ENCODE data around the gene MAPK7. TPM values are rescaled to one million over a fixed set of nuclear protein-coding genes. Genes with fewer than 3 reads are reported as not detected.
A peak's percentile ranks its signal among the peaks of the same experiment; 100 is the strongest.

MAPK7 gene
- total RNA-seq, 2 experiments from 2014 or later = 31.5 to 33.5 TPM

GRCh38 chr17:19366637-19366972 lies 11.7 kb upstream of the MAPK7 start:
- ATAC-seq (no peak), DNase-seq (no peak)
- Mint-ChIP-seq H3K4me3 (no peak overlapping the region), H3K36me3 (ENCODE audit: low read depth) (no peaks in the 10 kb centered on the region), H3K4me1 (ENCODE audit: low read depth) (peaks cover 44% of the 10 kb centered on the region), H3K27ac (no peak overlapping the region), H3K27me3 (ENCODE audit: low read depth) (peaks cover 20% of the 10 kb centered on the region), H3K9me3 (ENCODE audit: insufficient read depth) (no peaks in the 10 kb centered on the region)
- CTCF ChIA-PET = interaction anchor here (1.4 to 5.9 kb wide), 2 partner anchors 12 to 81 kb away, joined by 5 to 86 read pairs; no protein-coding TSS in a partner anchor
- POLR2A ChIA-PET = no interaction called here

- no peak for ATAC-seq
- H3K4me1 Mint-ChIP-seq (ENCODE audit: low read depth) = peaks cover 55% of the 10 kb centered on the region
- peaks cover 20% of the 10 kb centered on the region for H3K27me3 Mint-ChIP-seq (ENCODE audit: low read depth)
- H3K4me3 Mint-ChIP-seq = no peak overlapping the region
- H3K9me3 Mint-ChIP-seq (ENCODE audit: insufficient read depth) = no peaks in the 10 kb centered on the region
- no peak overlapping the region for H3K27ac Mint-ChIP-seq
- ChIA-PET POLR2A (no interaction called here), CTCF (no interaction called here)
- H3K36me3 Mint-ChIP-seq (ENCODE audit: low read depth) = no peaks in the 10 kb centered on the region
- no peak for DNase-seq
Measured at GRCh38 chr17:19368229-19368628, 10.1 kb upstream of the MAPK7 start.

GRCh38 chr17:19369107-19369778 lies 9.1 kb upstream of the MAPK7 start:
- peaks cover 14% of the 10 kb centered on the region for H3K27me3 Mint-ChIP-seq (ENCODE audit: low read depth)
- no peaks in the 10 kb centered on the region for H3K9me3 Mint-ChIP-seq (ENCODE audit: insufficient read depth)
- ATAC-seq (no peak), DNase-seq (no peak)
- H3K27ac Mint-ChIP-seq = peak overlapping the region; percentile 86
- H3K4me1 Mint-ChIP-seq (ENCODE audit: low read depth) = peaks cover 51% of the 10 kb centered on the region
- POLR2A ChIA-PET = interaction anchor here (1.7 kb wide), 1 partner anchor 9 kb away, joined by 6 read pairs; the partner anchor contains the start of gene MAPK7
- H3K4me3 Mint-ChIP-seq = peak overlapping the region; percentile 75
- CTCF ChIA-PET = no interaction called here
- H3K36me3 Mint-ChIP-seq (ENCODE audit: low read depth) = no peaks in the 10 kb centered on the region

DNA sequence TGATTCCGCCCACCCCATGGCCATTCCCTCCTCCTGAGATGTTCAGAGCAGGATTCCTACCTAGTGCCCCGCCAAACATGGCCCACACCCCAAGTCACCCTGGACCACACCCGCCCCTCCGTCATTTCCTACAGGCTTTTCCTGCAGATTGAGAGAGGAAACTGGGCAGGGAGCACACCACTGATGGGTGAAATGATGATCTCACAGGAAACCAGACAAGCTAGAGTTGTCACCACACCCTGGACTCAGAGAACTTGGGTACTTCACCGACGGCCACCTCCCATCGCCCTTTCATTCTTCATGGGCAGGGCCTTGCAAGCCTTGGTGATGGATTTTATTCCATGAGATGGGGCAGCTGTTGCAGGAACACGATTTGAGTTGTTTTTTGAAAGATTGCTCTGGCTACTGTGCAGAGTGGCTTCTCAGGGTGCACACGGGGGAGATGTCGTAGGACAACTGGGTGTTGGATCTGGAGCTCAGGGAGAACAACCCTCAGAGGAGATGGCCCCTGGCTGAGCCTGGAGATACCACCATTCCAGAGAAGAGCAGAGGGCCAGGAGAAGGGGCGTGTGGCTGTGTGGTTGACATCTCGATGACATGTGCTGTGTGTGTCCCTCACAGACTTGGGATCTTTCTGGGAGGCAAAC lies 8.3 kb upstream of the MAPK7 start:
- Mint-ChIP-seq H3K36me3 (ENCODE audit: low read depth) (no peaks in the 10 kb centered on the region), H3K4me3 (peak overlapping the region; percentile 75), H3K4me1 (ENCODE audit: low read depth) (peaks cover 53% of the 10 kb centered on the region), H3K27me3 (ENCODE audit: low read depth) (peaks cover 14% of the 10 kb centered on the region), H3K9me3 (ENCODE audit: insufficient read depth) (no peaks in the 10 kb centered on the region), H3K27ac (peak overlapping the region; percentile 86)
- ATAC-seq (peak; percentile 70), DNase-seq (peak; percentile 68)
- POLR2A ChIA-PET = interaction anchor here (1.7 kb wide), 1 partner anchor 8 kb away, joined by 6 read pairs; the partner anchor contains the start of gene MAPK7
- CTCF ChIA-PET = interaction anchor here (0.7 kb wide), 1 partner anchor 116 kb away, joined by 3 read pairs; no protein-coding TSS in a partner anchor

GRCh38 chr17:19370493-19370960 lies 7.8 kb upstream of the MAPK7 start:
- Mint-ChIP-seq H3K4me1 (ENCODE audit: low read depth) (peaks cover 53% of the 10 kb centered on the region), H3K36me3 (ENCODE audit: low read depth) (no peaks in the 10 kb centered on the region), H3K27ac (peak overlapping the region; percentile 86), H3K9me3 (ENCODE audit: insufficient read depth) (no peaks in the 10 kb centered on the region), H3K4me3 (peak overlapping the region; percentile 75), H3K27me3 (ENCODE audit: low read depth) (peaks cover 13% of the 10 kb centered on the region)
- ATAC-seq (peak; percentile 52), DNase-seq (peak; percentile 58)
- ChIA-PET POLR2A (interaction anchor here (1.7 kb wide), 1 partner anchor 8 kb away, joined by 6 read pairs; the partner anchor contains the start of gene MAPK7), CTCF (interaction anchor here (0.7 kb wide), 1 partner anchor 116 kb away, joined by 3 read pairs; no protein-coding TSS in a partner anchor)

DNA sequence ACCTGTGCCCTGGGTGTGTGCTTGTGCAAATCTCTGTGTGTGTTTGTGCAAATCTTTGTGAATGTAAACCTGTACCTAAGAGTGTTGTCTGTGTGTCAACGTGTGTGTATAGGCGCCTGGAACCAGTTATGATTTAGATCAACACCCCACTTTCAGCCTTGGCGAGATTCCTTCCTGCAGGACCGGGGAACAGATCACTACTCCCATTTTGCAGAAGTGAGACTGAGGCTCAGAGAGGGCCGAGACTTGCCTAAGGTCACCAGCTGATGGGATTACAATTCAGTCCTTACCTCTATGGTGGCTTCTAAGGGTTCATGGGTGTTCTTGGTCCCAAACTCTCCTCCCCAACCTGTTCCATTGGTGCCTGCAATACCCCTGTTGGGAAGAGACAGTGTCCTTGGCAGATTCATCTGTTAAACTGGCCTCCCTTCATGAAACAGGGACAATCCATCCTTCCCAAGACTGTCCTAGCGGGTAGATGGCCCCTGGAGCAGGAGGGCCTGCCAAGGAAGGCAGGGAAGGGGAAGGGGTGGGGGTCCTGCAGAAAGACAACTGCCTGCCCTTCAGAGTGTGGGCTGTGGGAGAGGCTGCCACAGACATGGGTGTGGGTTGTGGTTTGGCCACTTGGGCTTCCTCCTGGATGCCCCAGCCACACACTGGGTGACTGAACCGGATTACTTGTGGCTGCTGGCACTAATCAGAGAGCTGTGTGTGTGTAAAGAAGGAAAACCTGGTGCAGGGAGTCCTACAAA lies 6.9 kb upstream of the MAPK7 start:
- CTCF ChIA-PET = interaction anchor here (1.6 kb wide), 1 partner anchor 8 kb away, joined by 7 read pairs; the partner anchor contains the start of gene B9D1
- Mint-ChIP-seq H3K4me3 (peak overlapping the region; percentile 6), H3K9me3 (ENCODE audit: insufficient read depth) (no peaks in the 10 kb centered on the region), H3K4me1 (ENCODE audit: low read depth) (peaks cover 58% of the 10 kb centered on the region), H3K36me3 (ENCODE audit: low read depth) (no peaks in the 10 kb centered on the region), H3K27ac (peak overlapping the region; percentile 86), H3K27me3 (ENCODE audit: low read depth) (peaks cover 10% of the 10 kb centered on the region)
- ATAC-seq = no peak
- POLR2A ChIA-PET = no interaction called here
- DNase-seq = peak; percentile 38

GRCh38 chr17:19372011-19372370 lies 6.3 kb upstream of the MAPK7 start:
- Mint-ChIP-seq H3K4me3 (no peak overlapping the region), H3K36me3 (ENCODE audit: low read depth) (no peaks in the 10 kb centered on the region), H3K27ac (peak overlapping the region; percentile 33), H3K27me3 (ENCODE audit: low read depth) (peaks cover 10% of the 10 kb centered on the region), H3K9me3 (ENCODE audit: insufficient read depth) (no peaks in the 10 kb centered on the region), H3K4me1 (ENCODE audit: low read depth) (peaks cover 58% of the 10 kb centered on the region)
- ChIA-PET CTCF (interaction anchor here (1.6 kb wide), 1 partner anchor 9 kb away, joined by 7 read pairs; the partner anchor contains the start of gene B9D1), POLR2A (no interaction called here)
- ATAC-seq = no peak
- no peak for DNase-seq

DNA sequence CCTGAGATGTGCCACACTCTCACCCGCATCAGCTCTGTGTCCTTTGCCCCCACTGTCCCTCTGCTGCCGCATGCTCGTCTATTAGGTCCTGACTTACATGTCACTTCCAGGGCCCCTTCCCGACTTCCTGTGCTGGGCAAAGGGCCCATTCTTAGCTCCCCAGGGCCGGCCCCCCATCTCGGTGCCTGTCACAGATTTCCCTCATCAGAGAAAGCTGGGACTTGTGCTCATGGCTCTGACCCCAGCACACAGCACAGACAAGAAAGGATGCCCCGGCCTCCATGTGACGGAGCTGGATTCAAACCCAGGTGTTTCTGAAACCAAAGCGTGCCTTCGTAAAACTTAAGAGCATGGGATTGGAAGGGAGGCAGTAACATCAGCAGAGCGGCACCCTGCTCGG lies 5.9 kb upstream of the MAPK7 start:
- Mint-ChIP-seq H3K27me3 (ENCODE audit: low read depth) (peaks cover 10% of the 10 kb centered on the region), H3K36me3 (ENCODE audit: low read depth) (no peaks in the 10 kb centered on the region), H3K4me3 (no peak overlapping the region), H3K27ac (no peak overlapping the region), H3K9me3 (ENCODE audit: insufficient read depth) (no peaks in the 10 kb centered on the region), H3K4me1 (ENCODE audit: low read depth) (peaks cover 60% of the 10 kb centered on the region)
- ATAC-seq (no peak), DNase-seq (no peak)
- POLR2A ChIA-PET = no interaction called here
- CTCF ChIA-PET = interaction anchor here (1.6 kb wide), 1 partner anchor 9 kb away, joined by 7 read pairs; the partner anchor contains the start of gene B9D1

DNA sequence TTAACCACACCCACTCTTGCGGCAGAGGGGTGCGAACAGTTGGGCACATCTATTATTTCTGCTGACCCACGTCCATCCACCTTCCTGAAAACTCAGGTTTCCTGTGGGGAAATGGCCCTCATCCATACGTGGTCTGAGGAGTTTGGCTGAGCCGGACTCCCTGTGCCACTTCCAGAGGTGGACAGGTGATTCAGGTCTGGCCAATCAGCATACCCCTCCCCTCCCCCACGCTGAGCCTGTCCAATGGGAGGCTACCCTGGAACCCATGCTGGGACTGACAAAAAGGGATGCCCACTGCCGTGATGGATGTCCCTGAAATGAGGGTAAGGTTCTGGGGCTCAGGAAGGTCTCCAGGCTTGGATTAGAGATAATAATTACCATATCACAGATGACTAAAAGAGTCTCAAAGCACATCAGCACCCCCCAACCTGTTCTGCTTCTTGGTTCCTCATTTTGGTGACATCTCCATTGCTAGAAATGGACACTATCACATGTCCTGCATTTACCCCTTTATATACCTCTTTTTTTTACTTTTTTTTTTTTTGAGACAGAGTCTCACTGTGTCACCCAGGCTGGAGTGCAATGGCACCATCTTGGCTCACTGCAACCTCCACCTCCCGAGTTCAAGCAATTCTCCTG lies 5.3 kb upstream of the MAPK7 start:
- POLR2A ChIA-PET = no interaction called here
- ATAC-seq (no peak), DNase-seq (no peak)
- H3K36me3 Mint-ChIP-seq (ENCODE audit: low read depth) = no peaks in the 10 kb centered on the region
- H3K27me3 Mint-ChIP-seq (ENCODE audit: low read depth) = peaks cover 10% of the 10 kb centered on the region
- CTCF ChIA-PET = no interaction called here
- H3K4me1 Mint-ChIP-seq (ENCODE audit: low read depth) = peaks cover 55% of the 10 kb centered on the region
- no peak overlapping the region for H3K27ac Mint-ChIP-seq
- H3K4me3 Mint-ChIP-seq = no peak overlapping the region
- H3K9me3 Mint-ChIP-seq (ENCODE audit: insufficient read depth) = no peaks in the 10 kb centered on the region

DNA sequence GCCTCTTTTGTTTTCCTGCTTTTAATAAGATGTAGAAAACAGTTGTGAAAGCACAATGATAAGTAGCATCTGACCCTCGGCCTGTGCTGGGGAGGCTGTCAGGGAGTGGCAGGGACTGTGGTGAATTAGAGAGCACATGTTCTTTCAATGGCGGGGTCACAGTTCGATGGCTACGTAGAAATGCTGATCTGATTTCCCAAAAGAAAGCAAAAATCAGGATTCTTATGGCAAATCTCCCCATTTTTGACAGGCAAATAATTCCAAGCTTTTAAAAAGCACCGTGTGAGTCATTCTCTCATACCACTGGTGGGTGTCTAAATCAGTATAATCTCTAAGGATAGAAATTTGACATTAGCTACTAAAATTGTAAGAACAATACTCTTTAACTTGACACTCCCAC lies 4.2 kb upstream of the MAPK7 start:
- Mint-ChIP-seq H3K9me3 (ENCODE audit: insufficient read depth) (no peaks in the 10 kb centered on the region), H3K4me3 (no peak overlapping the region), H3K27me3 (ENCODE audit: low read depth) (peaks cover 10% of the 10 kb centered on the region), H3K4me1 (ENCODE audit: low read depth) (peaks cover 55% of the 10 kb centered on the region), H3K27ac (no peak overlapping the region), H3K36me3 (ENCODE audit: low read depth) (peaks cover 3% of the 10 kb centered on the region)
- ChIA-PET CTCF (interaction anchor here (1.4 to 2.0 kb wide), 2 partner anchors 11 to 73 kb away, joined by 6 to 14 read pairs; partner anchors contain the start of gene B9D1), POLR2A (no interaction called here)
- ATAC-seq (no peak), DNase-seq (no peak)

GRCh38 chr17:19375732-19376131 lies 2.6 kb upstream of the MAPK7 start:
- H3K9me3 Mint-ChIP-seq (ENCODE audit: insufficient read depth) = no peaks in the 10 kb centered on the region
- H3K4me3 Mint-ChIP-seq = no peak overlapping the region
- ChIA-PET CTCF (interaction anchor here (2.0 kb wide), 1 partner anchor 13 kb away, joined by 14 read pairs; the partner anchor contains the start of gene B9D1), POLR2A (no interaction called here)
- H3K4me1 Mint-ChIP-seq (ENCODE audit: low read depth) = peaks cover 45% of the 10 kb centered on the region
- no peak overlapping the region for H3K27ac Mint-ChIP-seq
- peaks cover 19% of the 10 kb centered on the region for H3K36me3 Mint-ChIP-seq (ENCODE audit: low read depth)
- peaks cover 10% of the 10 kb centered on the region for H3K27me3 Mint-ChIP-seq (ENCODE audit: low read depth)
- no peak for ATAC-seq
- DNase-seq = no peak

Measured in activated CD8-positive, alpha-beta T cell treated with anti-CD3 and anti-CD28 coated beads, Interleukin-2, amount 10 ng/mL, durations not matched to agents 7 days and 5 days (primary cell).